Mesendoderm (in vitro differentiated cells): ENCODE measurements around the gene FAHD2A.

ENCODE experiments used
- DNase-seq: peaks from one replicate; pipeline ENCODE4 v3.0.0; 2013
- H2AK5ac ChIP-seq: 2 replicates; pipeline ENCODE4 v1.6.1; 2013; ENCODE audit warnings: low read length, inconsistent platforms
- H2BK120ac ChIP-seq: 2 replicates; pipeline ENCODE4 v1.6.1; 2013; ENCODE audit warnings: low read depth, mild to moderate bottlenecking, low read length, moderate library complexity, mixed read lengths
- H2BK15ac ChIP-seq: replicated peaks from 2 replicates; pipeline ENCODE4 v1.6.1; 2013; ENCODE audit warnings: low read depth, mild to moderate bottlenecking, moderate library complexity
- H2BK5ac ChIP-seq: 2 replicates; pipeline ENCODE4 v1.6.1; 2013; ENCODE audit warnings: low read length, inconsistent platforms
- H3K18ac ChIP-seq: 2 replicates; pipeline ENCODE4 v1.6.1; 2013; ENCODE audit warnings: mild to moderate bottlenecking, low read length, mixed read lengths
- H3K23ac ChIP-seq: one replicate; pipeline ENCODE4 v1.6.1; 2013; ENCODE audit warnings: low read length
- H3K27ac ChIP-seq: 2 replicates; pipeline ENCODE4 v1.5.1; 2013; ENCODE audit warnings: low read depth, mild to moderate bottlenecking, inconsistent platforms, low read length, moderate library complexity
- H3K27me3 ChIP-seq: 2 replicates; pipeline ENCODE4 v1.6.1; 2013; ENCODE audit warnings: low read length, control low read depth, mild to moderate bottlenecking, inconsistent platforms; ENCODE audit not compliant: insufficient read depth, poor library complexity
- H3K36me3 ChIP-seq: 2 replicates; pipeline ENCODE4 v1.6.1; 2013; ENCODE audit warnings: low read length, inconsistent platforms; ENCODE audit not compliant: control insufficient read depth, insufficient read depth
- H3K4ac ChIP-seq: one replicate; pipeline ENCODE4 v1.6.1; 2013; ENCODE audit warnings: low read depth, mild to moderate bottlenecking, low read length, moderate library complexity
- H3K4me1 ChIP-seq: 2 replicates; pipeline ENCODE4 v1.6.1; 2013; ENCODE audit warnings: low read depth, low read length, inconsistent platforms; ENCODE audit not compliant: control insufficient read depth
- H3K4me2 ChIP-seq: 2 replicates; pipeline ENCODE4 v1.6.1; 2013; ENCODE audit warnings: low read length
- H3K4me3 ChIP-seq: 2 replicates; pipeline ENCODE4 v1.5.1; 2013; ENCODE audit warnings: mild to moderate bottlenecking, low read length
- H3K56ac ChIP-seq: one replicate; pipeline ENCODE4 v1.6.1; 2013; ENCODE audit warnings: low read length
- H3K79me1 ChIP-seq: 2 replicates; pipeline ENCODE4 v1.6.1; 2013; ENCODE audit warnings: low read length, inconsistent platforms
- H3K79me2 ChIP-seq: 2 replicates; pipeline ENCODE4 v1.6.1; 2013; ENCODE audit warnings: mild to moderate bottlenecking, low read length; ENCODE audit not compliant: control insufficient read depth, insufficient read depth
- H3K9ac ChIP-seq: 2 replicates; pipeline ENCODE4 v1.6.1; 2013; ENCODE audit warnings: low read length, inconsistent platforms
- H4K5ac ChIP-seq: one replicate; pipeline ENCODE4 v1.6.1; 2013; ENCODE audit warnings: low read length
- H4K8ac ChIP-seq: one replicate; pipeline ENCODE4 v1.6.1; 2013; ENCODE audit warnings: low read depth, mild to moderate bottlenecking, control low read depth, low read length, moderate library complexity
- WGBS: extraction: QIAGEN DNeasy Blood & Tissue Kit; methylation state at CpG from one replicate; pipeline ENCODE4 v1.1.7; 2013; ENCODE audit warnings: low lambda C conversion rate, missing lambda C conversion rate; ENCODE audit not compliant: insufficient coverage; ENCODE audit errors: extremely low coverage; 5-methylcytosine and 5-hydroxymethylcytosine counted together

Gene FAHD2A

DNA sequence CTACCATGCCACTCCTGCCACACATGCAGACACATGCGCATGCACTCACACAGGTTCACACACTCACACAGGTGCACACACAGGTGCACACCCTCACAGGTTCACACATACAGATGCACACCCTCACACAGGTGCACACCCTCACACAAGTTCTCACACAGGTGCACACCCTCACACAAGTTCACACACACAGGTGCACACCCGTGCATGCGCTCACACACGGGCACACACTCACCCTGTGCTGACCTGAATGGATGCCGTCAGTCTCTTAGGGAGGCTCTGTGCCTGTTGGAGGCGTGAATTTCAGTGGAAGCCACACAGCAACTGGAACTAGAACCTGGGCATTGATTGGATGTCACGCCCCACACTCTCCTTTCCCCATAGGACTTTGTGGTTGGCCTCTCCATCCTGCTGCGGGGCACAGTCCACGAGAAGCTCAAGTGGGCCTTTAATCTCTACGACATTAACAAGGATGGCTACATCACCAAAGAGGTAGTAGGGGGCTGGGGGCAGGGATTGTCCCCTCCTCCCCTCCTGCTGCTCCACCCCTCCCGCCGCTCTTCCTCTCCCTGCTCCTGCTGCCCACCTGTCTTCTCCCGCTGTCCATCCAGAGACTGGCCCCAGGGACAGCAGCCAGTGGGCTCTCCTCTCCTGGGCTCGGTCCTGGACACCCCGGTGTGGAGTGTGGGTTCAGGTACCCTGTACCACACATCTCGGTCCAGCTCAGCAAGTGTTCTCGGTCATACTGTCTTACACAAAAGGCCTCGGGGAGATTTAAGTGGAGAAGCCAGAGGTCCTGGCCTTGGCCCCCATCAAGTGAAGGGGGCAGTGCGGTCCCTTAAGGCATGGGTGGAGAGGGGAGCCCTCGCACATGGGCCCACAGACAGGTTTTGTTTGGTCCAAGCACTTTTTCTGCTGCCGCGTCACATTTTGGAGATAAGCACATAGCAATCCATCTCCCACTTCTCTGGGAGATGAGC is 21.0 kb upstream of the FAHD2A start:
- Histone ChIP-seq H3K4me1 (no peaks in the 10 kb centered on the region), H3K27me3 (no peaks in the 10 kb centered on the region), H3K9ac (no peak overlapping the region), H3K4me2 (no peak overlapping the region), H3K23ac (no peak overlapping the region), H2BK120ac (no peak overlapping the region), H3K56ac (no peak overlapping the region), H2BK15ac (no peak overlapping the region), H3K36me3 (no peaks in the 10 kb centered on the region), H3K27ac (no peak overlapping the region), H2BK5ac (no peak overlapping the region), H4K8ac (no peak overlapping the region), H3K4me3 (no peak overlapping the region), H2AK5ac (no peak overlapping the region), H4K5ac (no peak overlapping the region), H3K79me1 (no peaks in the 10 kb centered on the region), H3K18ac (no peak overlapping the region), H3K79me2 (no peaks in the 10 kb centered on the region), H3K4ac (no peak overlapping the region)
- no peak for DNase-seq
- WGBS, result no CpG with 5 or more reads among the region's 22 CpGs

DNA sequence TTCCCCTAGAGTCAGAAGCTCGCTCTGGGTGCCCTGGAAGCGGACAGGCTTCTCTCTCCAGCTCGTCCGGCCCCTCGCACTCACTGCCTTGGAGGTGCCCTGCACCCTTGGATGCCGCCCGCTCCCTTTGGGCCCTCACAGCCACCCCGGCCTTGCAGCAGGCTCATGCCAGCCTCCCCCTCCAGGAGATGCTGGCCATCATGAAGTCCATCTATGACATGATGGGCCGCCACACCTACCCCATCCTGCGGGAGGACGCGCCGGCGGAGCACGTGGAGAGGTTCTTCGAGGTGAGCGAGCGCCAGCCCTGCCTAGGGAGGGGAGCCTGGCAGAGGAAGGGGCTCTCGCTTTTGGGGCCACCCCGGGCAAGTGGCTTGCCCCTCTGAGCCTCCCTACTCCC is 20.3 kb upstream of the FAHD2A start:
- no peak overlapping the region for H2BK5ac ChIP-seq
- no peak overlapping the region for H3K4me3 ChIP-seq
- H3K79me1 ChIP-seq, result no peaks in the 10 kb centered on the region
- no peak overlapping the region for H2BK120ac ChIP-seq
- H3K36me3 ChIP-seq, result no peaks in the 10 kb centered on the region
- no peaks in the 10 kb centered on the region for H3K4me1 ChIP-seq
- no peak overlapping the region for H3K56ac ChIP-seq
- no peak overlapping the region for H3K18ac ChIP-seq
- no CpG with 5 or more reads among the region's 20 CpGs for WGBS
- H4K5ac ChIP-seq, result no peak overlapping the region
- H3K4me2 ChIP-seq, result no peak overlapping the region
- no peak overlapping the region for H2BK15ac ChIP-seq
- no peak overlapping the region for H3K9ac ChIP-seq
- H3K23ac ChIP-seq, result no peak overlapping the region
- no peak overlapping the region for H4K8ac ChIP-seq
- H3K79me2 ChIP-seq, result no peaks in the 10 kb centered on the region
- DNase-seq, result no peak
- H2AK5ac ChIP-seq, result no peak overlapping the region
- H3K27me3 ChIP-seq, result no peaks in the 10 kb centered on the region
- no peak overlapping the region for H3K27ac ChIP-seq
- H3K4ac ChIP-seq, result no peak overlapping the region

DNA sequence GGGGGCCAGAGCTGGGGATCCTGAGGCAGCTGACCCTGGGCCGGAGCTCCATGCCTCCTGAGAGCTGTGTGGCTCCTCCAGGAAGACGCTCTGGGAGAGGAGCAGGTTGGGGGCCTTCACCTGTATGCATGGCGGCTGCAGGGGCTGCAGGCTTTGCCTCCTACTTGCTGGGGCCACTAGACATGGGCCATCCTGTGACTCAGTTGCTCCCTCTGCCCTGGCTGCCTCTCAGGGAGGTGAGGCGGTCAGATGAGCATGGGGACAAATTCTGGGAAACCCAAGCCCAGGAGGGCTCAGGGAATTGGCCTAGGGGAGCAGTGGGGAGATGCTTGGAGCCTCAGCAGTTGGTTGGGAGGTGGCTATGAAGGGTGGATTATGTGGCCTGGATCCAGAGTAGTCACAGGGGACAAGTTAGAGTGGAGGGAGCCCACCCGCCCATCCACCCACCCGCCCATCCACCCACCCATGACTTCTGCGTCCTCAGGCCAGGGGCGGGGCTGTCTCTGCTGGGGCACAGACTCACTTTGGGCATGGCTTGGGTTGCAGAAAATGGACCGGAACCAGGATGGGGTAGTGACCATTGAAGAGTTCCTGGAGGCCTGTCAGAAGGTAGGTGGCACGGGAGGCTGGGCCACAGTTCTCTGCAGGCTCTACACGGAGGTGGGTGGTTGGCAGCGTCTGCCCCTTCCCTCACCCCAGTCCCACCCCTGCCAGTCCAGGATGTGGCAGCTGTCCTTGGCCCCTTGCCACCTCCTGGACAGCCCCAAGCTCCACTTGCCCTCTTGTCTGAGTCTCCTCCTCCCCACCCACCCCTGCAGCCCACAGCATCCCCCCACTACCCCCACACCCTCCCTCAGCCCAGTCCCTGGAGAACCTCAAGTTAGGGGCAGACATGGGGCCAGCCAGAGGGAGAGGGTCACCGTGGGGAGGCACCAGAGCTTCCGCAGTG is 19.5 kb upstream of the FAHD2A start:
- Histone ChIP-seq H2AK5ac (no peak overlapping the region), H3K79me1 (no peaks in the 10 kb centered on the region), H3K18ac (no peak overlapping the region), H3K27ac (no peak overlapping the region), H3K4me1 (no peaks in the 10 kb centered on the region), H3K23ac (no peak overlapping the region), H3K79me2 (no peaks in the 10 kb centered on the region), H2BK5ac (no peak overlapping the region), H3K27me3 (no peaks in the 10 kb centered on the region), H3K56ac (no peak overlapping the region), H3K9ac (no peak overlapping the region), H3K4me2 (no peak overlapping the region), H4K5ac (no peak overlapping the region), H3K36me3 (no peaks in the 10 kb centered on the region), H3K4ac (no peak overlapping the region), H4K8ac (no peak overlapping the region), H2BK15ac (no peak overlapping the region), H2BK120ac (no peak overlapping the region), H3K4me3 (no peak overlapping the region)
- no CpG with 5 or more reads among the region's 14 CpGs for WGBS
- no peak for DNase-seq

DNA sequence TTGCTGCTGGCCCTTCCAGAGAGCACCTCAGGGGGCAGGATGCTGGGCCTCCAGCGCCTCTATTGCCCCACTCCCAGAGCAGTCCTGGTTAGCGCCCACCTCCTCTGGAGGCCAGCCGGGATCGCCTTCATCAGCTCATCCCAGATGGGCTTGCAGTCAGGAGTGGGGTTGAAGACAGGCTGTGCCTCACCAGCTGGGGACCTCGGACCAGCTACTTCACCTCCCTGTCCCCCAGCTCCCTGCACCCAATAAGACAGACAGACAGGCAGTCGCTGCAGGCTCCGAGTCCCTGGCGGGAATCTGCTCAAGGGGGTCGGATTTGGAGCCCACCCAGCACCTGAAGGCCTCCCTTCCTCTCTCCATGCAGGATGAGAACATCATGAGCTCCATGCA is 18.9 kb upstream of the FAHD2A start:
- no peak overlapping the region for H3K4me2 ChIP-seq
- no peak overlapping the region for H3K56ac ChIP-seq
- no peak overlapping the region for H3K27ac ChIP-seq
- no peak overlapping the region for H3K23ac ChIP-seq
- no peaks in the 10 kb centered on the region for H3K79me1 ChIP-seq
- no peak overlapping the region for H2BK5ac ChIP-seq
- H4K5ac ChIP-seq, result no peak overlapping the region
- no peaks in the 10 kb centered on the region for H3K79me2 ChIP-seq
- no peak overlapping the region for H2BK120ac ChIP-seq
- WGBS, result no CpG with 5 or more reads among the region's 9 CpGs
- no peak for DNase-seq
- no peak overlapping the region for H3K4ac ChIP-seq
- no peak overlapping the region for H4K8ac ChIP-seq
- H3K4me1 ChIP-seq, result no peaks in the 10 kb centered on the region
- no peaks in the 10 kb centered on the region for H3K36me3 ChIP-seq
- no peak overlapping the region for H3K4me3 ChIP-seq
- no peak overlapping the region for H2BK15ac ChIP-seq
- no peaks in the 10 kb centered on the region for H3K27me3 ChIP-seq
- no peak overlapping the region for H3K9ac ChIP-seq
- H3K18ac ChIP-seq, result no peak overlapping the region
- H2AK5ac ChIP-seq, result no peak overlapping the region

DNA sequence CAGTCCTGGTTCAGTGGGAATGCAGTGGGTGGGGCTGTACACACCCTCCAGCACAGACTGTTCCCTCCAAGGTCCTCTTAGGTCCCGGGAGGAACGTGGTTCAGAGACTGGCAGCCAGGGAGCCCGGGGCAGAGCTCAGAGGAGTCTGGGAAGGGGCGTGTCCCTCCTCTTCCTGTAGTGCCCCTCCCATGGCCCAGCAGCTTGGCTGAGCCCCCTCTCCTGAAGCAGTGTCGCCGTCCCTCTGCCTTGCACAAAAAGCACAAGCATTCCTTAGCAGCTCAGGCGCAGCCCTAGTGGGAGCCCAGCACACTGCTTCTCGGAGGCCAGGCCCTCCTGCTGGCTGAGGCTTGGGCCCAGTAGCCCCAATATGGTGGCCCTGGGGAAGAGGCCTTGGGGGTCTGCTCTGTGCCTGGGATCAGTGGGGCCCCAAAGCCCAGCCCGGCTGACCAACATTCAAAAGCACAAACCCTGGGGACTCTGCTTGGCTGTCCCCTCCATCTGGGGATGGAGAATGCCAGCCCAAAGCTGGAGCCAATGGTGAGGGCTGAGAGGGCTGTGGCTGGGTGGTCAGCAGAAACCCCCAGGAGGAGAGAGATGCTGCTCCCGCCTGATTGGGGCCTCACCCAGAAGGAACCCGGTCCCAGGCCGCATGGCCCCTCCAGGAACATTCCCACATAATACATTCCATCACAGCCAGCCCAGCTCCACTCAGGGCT is 17.5 kb upstream of the FAHD2A start:
- no peak overlapping the region for H2BK120ac ChIP-seq
- H3K23ac ChIP-seq, result no peak overlapping the region
- WGBS, result no CpG with 5 or more reads among the region's 12 CpGs
- no peak overlapping the region for H3K9ac ChIP-seq
- H3K4me1 ChIP-seq, result no peaks in the 10 kb centered on the region
- no peaks in the 10 kb centered on the region for H3K79me1 ChIP-seq
- H4K8ac ChIP-seq, result no peak overlapping the region
- H3K36me3 ChIP-seq, result no peaks in the 10 kb centered on the region
- no peak overlapping the region for H3K4me3 ChIP-seq
- no peaks in the 10 kb centered on the region for H3K79me2 ChIP-seq
- no peak overlapping the region for H3K27ac ChIP-seq
- no peak overlapping the region for H3K4ac ChIP-seq
- H3K18ac ChIP-seq, result no peak overlapping the region
- no peak overlapping the region for H3K4me2 ChIP-seq
- H2BK15ac ChIP-seq, result no peak overlapping the region
- no peak overlapping the region for H3K56ac ChIP-seq
- no peak overlapping the region for H2BK5ac ChIP-seq
- H2AK5ac ChIP-seq, result no peak overlapping the region
- peak; percentile 57 for DNase-seq
- H4K5ac ChIP-seq, result no peak overlapping the region
- no peaks in the 10 kb centered on the region for H3K27me3 ChIP-seq
